ENCODE results near the gene PILRB.
"Not testable (repeated sequence)": the region's sequence is repeated elsewhere in the genome, so short reads cannot be mapped to it uniquely, and the experiment has no call there.

DNA sequence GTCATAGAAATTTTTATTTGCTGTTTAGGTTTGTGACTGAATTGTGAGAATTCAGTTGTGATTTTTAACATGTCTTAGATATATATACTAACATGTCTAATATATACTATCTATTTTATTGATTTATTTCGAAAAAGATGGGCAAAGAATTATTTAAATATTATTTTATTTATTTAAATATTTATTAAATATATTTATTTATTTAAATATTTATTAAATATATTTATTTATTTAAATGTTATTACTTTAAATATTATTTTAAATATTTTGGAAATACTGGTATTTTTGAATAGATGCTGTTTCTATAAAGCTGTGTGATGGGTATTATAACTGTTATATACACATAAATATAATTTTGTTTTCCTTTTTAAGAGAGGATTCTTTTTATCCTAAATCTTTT is 36.3 kb upstream of the PILRB start:
- not testable (repeated sequence) for TF ChIP-seq EZH2 (IDR thresholded peaks at IDR 0.05; ENCODE audit: low read depth)
- TF ChIP-seq, protein P1, sequence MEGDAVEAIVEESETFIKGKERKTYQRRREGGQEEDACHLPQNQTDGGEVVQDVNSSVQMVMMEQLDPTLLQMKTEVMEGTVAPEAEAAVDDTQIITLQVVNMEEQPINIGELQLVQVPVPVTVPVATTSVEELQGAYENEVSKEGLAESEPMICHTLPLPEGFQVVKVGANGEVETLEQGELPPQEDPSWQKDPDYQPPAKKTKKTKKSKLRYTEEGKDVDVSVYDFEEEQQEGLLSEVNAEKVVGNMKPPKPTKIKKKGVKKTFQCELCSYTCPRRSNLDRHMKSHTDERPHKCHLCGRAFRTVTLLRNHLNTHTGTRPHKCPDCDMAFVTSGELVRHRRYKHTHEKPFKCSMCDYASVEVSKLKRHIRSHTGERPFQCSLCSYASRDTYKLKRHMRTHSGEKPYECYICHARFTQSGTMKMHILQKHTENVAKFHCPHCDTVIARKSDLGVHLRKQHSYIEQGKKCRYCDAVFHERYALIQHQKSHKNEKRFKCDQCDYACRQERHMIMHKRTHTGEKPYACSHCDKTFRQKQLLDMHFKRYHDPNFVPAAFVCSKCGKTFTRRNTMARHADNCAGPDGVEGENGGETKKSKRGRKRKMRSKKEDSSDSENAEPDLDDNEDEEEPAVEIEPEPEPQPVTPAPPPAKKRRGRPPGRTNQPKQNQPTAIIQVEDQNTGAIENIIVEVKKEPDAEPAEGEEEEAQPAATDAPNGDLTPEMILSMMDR (conservative IDR thresholded peaks at IDR 0.05) = not testable (repeated sequence)
